ENCODE data around the gene FAM107B. TPM values are rescaled to one million over a fixed set of nuclear protein-coding genes. Genes with fewer than 3 reads are reported as not detected.

FAM107B gene
- total RNA-seq, 1 donor: 17.7 TPM

DNA sequence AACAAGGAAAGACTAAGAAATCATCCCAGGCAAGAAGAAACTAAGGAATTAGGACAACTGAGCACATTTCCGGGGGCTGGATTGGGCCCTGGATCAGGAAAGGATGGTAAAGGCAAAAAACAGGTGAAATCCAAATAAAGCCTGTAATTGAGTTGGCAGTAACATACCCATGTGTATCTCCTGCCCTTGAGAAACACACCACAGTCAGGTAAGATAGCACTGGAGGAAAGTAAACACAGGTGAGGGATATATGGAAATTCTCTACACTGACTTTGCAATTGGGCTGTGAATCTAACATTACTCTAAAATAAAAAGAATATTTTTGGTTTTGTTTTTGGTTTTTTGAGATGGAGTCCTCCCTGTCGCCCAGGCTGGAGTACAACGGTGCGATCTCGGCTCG lies 303.8 kb downstream of the FAM107B start:
- TF ChIP-seq, protein P1, sequence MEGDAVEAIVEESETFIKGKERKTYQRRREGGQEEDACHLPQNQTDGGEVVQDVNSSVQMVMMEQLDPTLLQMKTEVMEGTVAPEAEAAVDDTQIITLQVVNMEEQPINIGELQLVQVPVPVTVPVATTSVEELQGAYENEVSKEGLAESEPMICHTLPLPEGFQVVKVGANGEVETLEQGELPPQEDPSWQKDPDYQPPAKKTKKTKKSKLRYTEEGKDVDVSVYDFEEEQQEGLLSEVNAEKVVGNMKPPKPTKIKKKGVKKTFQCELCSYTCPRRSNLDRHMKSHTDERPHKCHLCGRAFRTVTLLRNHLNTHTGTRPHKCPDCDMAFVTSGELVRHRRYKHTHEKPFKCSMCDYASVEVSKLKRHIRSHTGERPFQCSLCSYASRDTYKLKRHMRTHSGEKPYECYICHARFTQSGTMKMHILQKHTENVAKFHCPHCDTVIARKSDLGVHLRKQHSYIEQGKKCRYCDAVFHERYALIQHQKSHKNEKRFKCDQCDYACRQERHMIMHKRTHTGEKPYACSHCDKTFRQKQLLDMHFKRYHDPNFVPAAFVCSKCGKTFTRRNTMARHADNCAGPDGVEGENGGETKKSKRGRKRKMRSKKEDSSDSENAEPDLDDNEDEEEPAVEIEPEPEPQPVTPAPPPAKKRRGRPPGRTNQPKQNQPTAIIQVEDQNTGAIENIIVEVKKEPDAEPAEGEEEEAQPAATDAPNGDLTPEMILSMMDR (IDR thresholded peaks at IDR 0.05; ENCODE audit: insufficient read depth, low read depth, low read length): no peak

DNA sequence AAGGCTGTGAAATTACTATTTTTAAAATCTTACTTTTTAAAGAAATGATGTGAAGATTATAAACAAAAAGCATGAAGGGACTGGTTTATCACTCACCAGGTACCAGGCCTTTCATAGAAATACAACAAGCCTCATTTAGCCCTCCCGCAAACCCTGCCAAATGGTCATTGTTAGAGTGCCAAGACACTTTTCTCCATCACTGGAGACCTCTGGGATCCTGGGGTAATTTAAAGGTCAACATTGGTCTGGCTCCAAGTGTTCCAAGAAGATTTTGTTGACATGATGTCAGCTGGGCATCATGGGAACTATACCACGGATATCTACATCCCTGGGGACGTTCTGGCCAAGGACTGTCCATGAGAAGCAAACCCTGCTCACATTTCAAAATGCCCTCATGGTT lies 306.0 kb downstream of the FAM107B start:
- DNase-seq (ENCODE audit: low read depth): no peak
- H3K4me3 ChIP-seq (ENCODE audit: low read depth, low read length): no peak overlapping the region
- TF ChIP-seq, protein P1 (IDR thresholded peaks at IDR 0.05; ENCODE audit: insufficient read depth, low read depth, low read length): no peak

More for the DNA sequence above, 303.8 kb downstream of the FAM107B start:
- H3K4me3 ChIP-seq (ENCODE audit: low read depth, low read length): no peak overlapping the region
- DNase-seq (ENCODE audit: low read depth): no peak

Small RNA genes within 50 kb of the gene (small RNA-seq; reads per million reads assigned to genes)
- not detected for gene RNA5SP302

Other genes with a start within 250 kb of the FAM107B start
- 0.43 and 1.3 TPM in 2 replicates for gene CDNF, start 63.1 kb upstream of the FAM107B start, total RNA-seq
- 12.2 and 15.5 TPM in 2 replicates for gene HSPA14, start 63.4 kb upstream of the FAM107B start, total RNA-seq
- 17.1 and 23.3 TPM in 2 replicates for gene MSANTD7, start 63.4 kb upstream of the FAM107B start, total RNA-seq
- gene SUV39H2, start 104.0 kb upstream of the FAM107B start, total RNA-seq: 11.3 and 27.2 TPM in 2 replicates
- gene DCLRE1C, start 179.2 kb upstream of the FAM107B start, total RNA-seq: 9.5 and 12.6 TPM in 2 replicates
- gene MEIG1, start 184.5 kb upstream of the FAM107B start, total RNA-seq: 0.32 TPM in 1 of 2 replicates, not detected in the other